GM18526 (cell line): ENCODE results near the gene MYH14.

Experiments
- POLR2A ChIP-seq: IDR thresholded peaks from 3 replicates; pipeline ENCODE4 v1.6.1; 2011; ENCODE audit not compliant: insufficient read length; ENCODE audit errors: extremely low read depth

The MYH14 gene

GRCh38 chr19:50333737-50334617 is 130.6 kb downstream of the MYH14 start:
- TF ChIP-seq POLR2A, result peak; percentile 40

GRCh38 chr19:50334741-50335421 is 131.5 kb downstream of the MYH14 start:
- TF ChIP-seq POLR2A, result no peak

GRCh38 chr19:50340331-50340730 is 136.9 kb downstream of the MYH14 start:
- TF ChIP-seq POLR2A, result no peak

GRCh38 chr19:50341091-50341564 is 137.7 kb downstream of the MYH14 start:
- no peak for TF ChIP-seq POLR2A

- peak; percentile 71 for TF ChIP-seq POLR2A
Observed at GRCh38 chr19:50344661-50345318, 141.4 kb downstream of the MYH14 start.

GRCh38 chr19:50349277-50350057 is 146.0 kb downstream of the MYH14 start:
- TF ChIP-seq POLR2A, result no peak

- TF ChIP-seq POLR2A, result no peak
Observed at GRCh38 chr19:50352242-50352641, 148.8 kb downstream of the MYH14 start.

- no peak for TF ChIP-seq POLR2A
Observed at GRCh38 chr19:50356691-50357177, 153.3 kb downstream of the MYH14 start.

- TF ChIP-seq POLR2A, result peak; percentile 63
Observed at GRCh38 chr19:50357178-50358100, 154.0 kb downstream of the MYH14 start.

GRCh38 chr19:50358483-50359327 is 155.3 kb downstream of the MYH14 start:
- peak; percentile 50 for TF ChIP-seq POLR2A

GRCh38 chr19:50359328-50359818 is 156.0 kb downstream of the MYH14 start:
- TF ChIP-seq POLR2A, result no peak
